ENCODE measurements around the gene WNT7A. TPM values are rescaled to one million over a fixed set of nuclear protein-coding genes. Genes with fewer than 3 reads are reported as not detected.

The WNT7A gene
- total RNA-seq, 1 experiment from 2014 or later, result 0.34 TPM

GRCh38 chr3:13867732-13868131, 12.1 kb downstream of the WNT7A start:
- no peak overlapping the region for H3K27ac ChIP-seq (ENCODE audit: low read depth, low read length)
- no peaks in the 10 kb centered on the region for H3K9me2 ChIP-seq (ENCODE audit: insufficient read depth)
- RAD21 ChIA-PET (ENCODE audit: low non-redundant PET in 1 of 2, low total read pairs in 2 of 2, uncharacterized antibody in 2 of 2, unreplicated experiment in 2 of 2), result no interaction called here
- H3K4me3 ChIP-seq (replicated peaks in 1 of 2; ENCODE audit: low read depth in 1 of 2, low read length in 2 of 2), result no peak overlapping the region
- intact Hi-C loops (cut with micrococcal nuclease), result no loop called here
- no peak overlapping the region for H3K4me2 ChIP-seq (ENCODE audit: low read length)
- H3K9ac ChIP-seq (ENCODE audit: low read length), result no peak overlapping the region
- H3K27me3 ChIP-seq (ENCODE audit: insufficient read depth, low read length), result peaks cover 4% of the 10 kb centered on the region; the same call in 1 of the 2 replicates
- CTCF ChIA-PET, result no interaction called here
- no peak for ATAC-seq
- DNase-seq (ENCODE audit: low read depth, low spot score), result no peak
- H4K20me1 ChIP-seq (ENCODE audit: insufficient read depth), result no peaks in the 10 kb centered on the region
- TF ChIP-seq, protein P1, sequence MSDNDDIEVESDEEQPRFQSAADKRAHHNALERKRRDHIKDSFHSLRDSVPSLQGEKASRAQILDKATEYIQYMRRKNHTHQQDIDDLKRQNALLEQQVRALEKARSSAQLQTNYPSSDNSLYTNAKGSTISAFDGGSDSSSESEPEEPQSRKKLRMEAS (IDR thresholded peaks at IDR 0.05), result no peak
- no peak for TF ChIP-seq ZFX (IDR thresholded peaks at IDR 0.05)
- no peak overlapping the region for H2AFZ ChIP-seq (ENCODE audit: low read depth, low read length, poor library complexity, severe bottlenecking)
- no peaks in the 10 kb centered on the region for H3K4me1 ChIP-seq (ENCODE audit: control insufficient read depth in 1 of 2, insufficient read depth in 2 of 2, low read length in 2 of 2)
- BruUV-seq (replicated peaks), result no TSS peak
- POLR2A ChIA-PET, result interaction anchor here (2.0 kb wide), 1 partner anchor 11 kb away, joined by 4 read pairs; no protein-coding TSS in a partner anchor
- H3K9me3 ChIP-seq (ENCODE audit: control insufficient read depth in 1 of 2, insufficient read depth in 1 of 2, low read depth in 1 of 2, low read length in 2 of 2), result no peaks in the 10 kb centered on the region; a peak in 1 of 4 replicates
- H3K36me3 ChIP-seq (ENCODE audit: control insufficient read depth in 1 of 2, insufficient read depth in 2 of 2, low read length in 2 of 2), result no peaks in the 10 kb centered on the region
- H3K79me2 ChIP-seq (ENCODE audit: insufficient read depth, low read length), result no peaks in the 10 kb centered on the region

GRCh38 chr3:13866041-13866965, 13.6 kb downstream of the WNT7A start:
- Histone ChIP-seq H3K9ac (ENCODE audit: low read length) (no peak overlapping the region), H3K27ac (ENCODE audit: low read depth, low read length) (no peak overlapping the region), H3K9me3 (ENCODE audit: control insufficient read depth in 1 of 2, insufficient read depth in 1 of 2, low read depth in 1 of 2, low read length in 2 of 2) (no peaks in the 10 kb centered on the region; a peak in 1 of 4 replicates), H3K4me1 (ENCODE audit: control insufficient read depth in 1 of 2, insufficient read depth in 2 of 2, low read length in 2 of 2) (peaks cover 0 to 6% of the 10 kb centered on the region in 2 experiments; a peak in 1 of 4 replicates), H2AFZ (ENCODE audit: low read depth, low read length, poor library complexity, severe bottlenecking) (no peak overlapping the region), H3K4me3 (replicated peaks in 1 of 2; ENCODE audit: low read depth in 1 of 2, low read length in 2 of 2) (no peak overlapping the region), H3K4me2 (ENCODE audit: low read length) (no peak overlapping the region), H3K9me2 (ENCODE audit: insufficient read depth) (no peaks in the 10 kb centered on the region), H3K36me3 (ENCODE audit: control insufficient read depth in 1 of 2, insufficient read depth in 2 of 2, low read length in 2 of 2) (no peaks in the 10 kb centered on the region), H3K79me2 (ENCODE audit: insufficient read depth, low read length) (no peaks in the 10 kb centered on the region), H4K20me1 (ENCODE audit: insufficient read depth) (no peaks in the 10 kb centered on the region), H3K27me3 (ENCODE audit: insufficient read depth, low read length) (peaks cover 4% of the 10 kb centered on the region; the same call in 1 of the 2 replicates)
- DNase-seq (ENCODE audit: low read depth, low spot score) (no peak), ATAC-seq (no peak)
- BruUV-seq (replicated peaks), result no TSS peak
- intact Hi-C loops (cut with micrococcal nuclease), result no loop called here
- CTCF ChIA-PET, result interaction anchor here (1.8 kb wide), 1 partner anchor 209 kb away, joined by 5 read pairs; no protein-coding TSS in a partner anchor
- RAD21 ChIA-PET (ENCODE audit: low non-redundant PET in 1 of 2, low total read pairs in 2 of 2, uncharacterized antibody in 2 of 2, unreplicated experiment in 2 of 2), result no interaction called here
- POLR2A ChIA-PET, result interaction anchor here (2.0 kb wide), 1 partner anchor 9 kb away, joined by 4 read pairs; no protein-coding TSS in a partner anchor
- TF ChIP-seq ZNF274 (IDR thresholded peaks at IDR 0.05; ENCODE audit: low read depth, low read length), result no peak
- TF ChIP-seq EZH2 (IDR thresholded peaks at IDR 0.05), result no peak
- no peak for TF ChIP-seq POLR2A (IDR thresholded peaks at IDR 0.05; ENCODE audit: borderline replicate concordance, extremely low read depth, insufficient read depth, insufficient read length)
- TF ChIP-seq TCF7L2 (IDR thresholded peaks at IDR 0.05; ENCODE audit: borderline replicate concordance, extremely low read depth, insufficient read depth, insufficient read length), result no peak
- TF ChIP-seq POLR2AphosphoS5 (IDR thresholded peaks at IDR 0.05; ENCODE audit: low read depth, low read length), result no peak
- TF ChIP-seq RAD21 (IDR thresholded peaks at IDR 0.05; ENCODE audit: low read depth), result no peak
- no peak for TF ChIP-seq CBX3 (IDR thresholded peaks at IDR 0.05; ENCODE audit: low read depth)
- TF ChIP-seq REST (IDR thresholded peaks at IDR 0.05; ENCODE audit: low read depth), result no peak
- no peak for TF ChIP-seq EGR1 (IDR thresholded peaks at IDR 0.05; ENCODE audit: low read depth)
- TF ChIP-seq SIN3A (IDR thresholded peaks at IDR 0.05; ENCODE audit: low read depth), result no peak
- TF ChIP-seq JUND (IDR thresholded peaks at IDR 0.05), result no peak
- TF ChIP-seq ZFX (IDR thresholded peaks at IDR 0.05), result no peak
- TF ChIP-seq EZH2phosphoT487 (IDR thresholded peaks at IDR 0.05; ENCODE audit: borderline replicate concordance), result no peak
